ENCODE measurements around the gene MYDGF.

- TF ChIP-seq EZH2 (IDR thresholded peaks at IDR 0.05; ENCODE audit: insufficient read depth, poor library complexity, severe bottlenecking) (no peak), EZH2phosphoT487 (IDR thresholded peaks at IDR 0.05; ENCODE audit: insufficient read depth, low read depth) (no peak)
Measured at GRCh38 chr19:4715529-4716221, 45.5 kb upstream of the MYDGF start.
